Right lobe of liver (tissue), 4 donors: ENCODE results near the gene COPS4.

Source experiments
- CTCF ChIP-seq, 4 donors: fragments of 200-600 bp in 3 of 4; fragments of 450-650 bp in 1 of 4; IDR thresholded peaks; one replicate each; pipeline versions ENCODE4 v1.5.1 to v1.8.0; 2016 to 2022; ENCODE audit warnings: antibody characterized with exemption in 4 of 4, mild to moderate bottlenecking in 2 of 4
- POLR2A ChIP-seq: fragments of 450-650 bp; IDR thresholded peaks from one replicate; pipeline ENCODE4 v1.6.1; 2017; ENCODE audit warnings: antibody characterized with exemption, mild to moderate bottlenecking
- donor health status: DM: no; HTN: no; CAD: no.
- donor health status: DM: no; HTN: no; CAD: no.
- donor health status: DM: no; HTN: yes; CAD: no.

- TF ChIP-seq CTCF (IDR thresholded peaks at IDR 0.05) (no peak), POLR2A (no peak)
These were observed 11.9 kb downstream of the COPS4 start for GRCh38 chr4:83046693-83047473.
